Small intestine (tissue), 7 donors: Measurements from ENCODE around the gene OR5AN1. TPM values are rescaled to one million over a fixed set of nuclear protein-coding genes. Genes with fewer than 3 reads are reported as not detected.

Experiments
- DNase-seq, 2 donors: peaks; one replicate each; pipeline versions ENCODE4 v3.0.0 to v3.0.0-alpha.2; 2013
- FAIRE-seq: peaks from 2 replicates; lab custom pipeline; 2012; peaks lifted over from hg19 to GRCh38; lab: Jason Lieb, UNC
- H3K27ac ChIP-seq, 3 donors: one replicate each; pipeline ENCODE4 v1.5.1; 2013; ENCODE audit warnings: low read length in 2 of 3, mild to moderate bottlenecking in 2 of 3, control low read depth in 1 of 3, inconsistent platforms in 1 of 3, low read depth in 1 of 3, moderate library complexity in 1 of 3
- H3K27me3 ChIP-seq, 3 donors: one replicate each; pipeline ENCODE4 v1.6.1; 2013; ENCODE audit warnings: low read length in 3 of 3, inconsistent platforms in 1 of 3; ENCODE audit not compliant: control insufficient read depth in 3 of 3, insufficient read depth in 3 of 3
- H3K36me3 ChIP-seq, 3 donors: one replicate each; pipeline ENCODE4 v1.6.1; 2013; ENCODE audit warnings: low read length in 3 of 3, inconsistent platforms in 1 of 3, low read depth in 1 of 3, mild to moderate bottlenecking in 1 of 3, moderate library complexity in 1 of 3; ENCODE audit not compliant: control insufficient read depth in 3 of 3, insufficient read depth in 2 of 3
- H3K4me1 ChIP-seq, 3 donors: one replicate each; pipeline ENCODE4 v1.6.1; 2013; ENCODE audit warnings: low read length in 2 of 3, inconsistent platforms in 1 of 3, low read depth in 1 of 3, mild to moderate bottlenecking in 1 of 3, moderate library complexity in 1 of 3; ENCODE audit not compliant: control insufficient read depth in 3 of 3, insufficient read depth in 2 of 3
- H3K4me3 ChIP-seq, 3 donors: one replicate each; pipeline ENCODE4 v1.5.1; 2013; ENCODE audit warnings: low read length in 3 of 3, control low read depth in 1 of 3, inconsistent platforms in 1 of 3, low read depth in 1 of 3, mild to moderate bottlenecking in 1 of 3, moderate library complexity in 1 of 3
- H3K9me3 ChIP-seq, 2 donors: one replicate each; pipeline ENCODE4 v1.6.1; 2013; ENCODE audit warnings: low read depth in 1 of 2, low read length in 1 of 2; ENCODE audit not compliant: control insufficient read depth in 2 of 2, insufficient read depth in 1 of 2
- WGBS, 3 donors: extraction: QIAGEN DNeasy Blood & Tissue Kit; methylation state at CpG; one replicate each; pipeline ENCODE4 v1.1.7; 2013; 5-methylcytosine and 5-hydroxymethylcytosine counted together
- polyA plus RNA-seq, 4 donors: library from polyadenylated mRNA; stranded (reverse) in 3 of 4; unstranded in 1 of 4; fragments of 200-250 nt in 3 of 4; fragments of 120-200 nt in 1 of 4; gene quantifications; one replicate each; pipeline versions ENCODE4 v1.2.1 to v1.2.3, GENCODE V29; 2013
- donor health status: healthy with polysubstance abuse.
- donor health status: control.
- donor health status: control.
- donor health status: Bipolar disorder and iron deficiency.
- donor health status: healthy.

OR5AN1 gene
- polyA plus RNA-seq, 4 donors: not detected

DNA sequence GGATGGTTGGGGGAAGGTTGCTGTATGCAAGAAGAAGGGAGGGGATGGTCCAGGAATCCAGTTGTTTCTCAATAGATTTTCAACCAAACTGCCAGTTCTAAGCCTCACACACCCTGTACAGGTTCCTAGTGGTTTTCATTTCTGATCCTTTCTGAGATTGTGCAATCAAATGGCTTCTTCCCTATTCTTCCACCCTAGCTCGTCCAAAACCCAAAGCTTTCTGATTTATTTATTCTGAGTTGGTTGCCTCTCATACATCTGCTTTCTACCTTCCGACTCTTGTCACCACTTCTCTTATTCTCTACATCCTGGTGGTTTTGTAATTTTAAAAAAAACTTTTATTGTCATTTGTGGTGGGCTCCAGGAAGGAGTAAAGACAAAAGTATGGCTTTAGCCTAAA is 55.0 kb downstream of the OR5AN1 start:
- Histone ChIP-seq H3K4me3 (no peak overlapping the region), H3K36me3 (no peaks in the 10 kb centered on the region), H3K27me3 (no peaks in the 10 kb centered on the region), H3K4me1 (no peaks in the 10 kb centered on the region), H3K27ac (no peak overlapping the region), H3K9me3 (no peaks in the 10 kb centered on the region)
- WGBS, 3 donors: 55 to 69% (median 64%) methylated on average over 2 of the region's 2 CpGs
- FAIRE-seq: no peak
- DNase-seq: no peak

DNA sequence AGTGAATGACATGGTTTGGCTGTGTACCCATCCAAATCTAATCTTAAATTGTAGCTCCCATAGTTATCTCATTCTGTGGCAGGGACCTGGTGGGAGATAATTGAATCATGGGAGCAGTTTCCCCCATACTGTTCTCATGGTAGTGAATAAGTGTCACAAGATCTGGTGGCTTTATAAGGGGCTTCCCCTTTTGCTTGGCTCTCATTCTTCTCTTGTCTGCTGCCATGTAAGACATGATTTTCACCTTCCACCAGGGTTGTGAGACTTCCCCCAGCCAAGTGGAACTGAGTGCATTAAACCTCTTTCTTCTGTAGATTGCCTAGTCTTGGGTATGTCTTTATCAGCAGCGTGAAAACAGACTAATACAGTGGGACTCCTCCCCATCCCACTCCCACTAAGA is 56.4 kb downstream of the OR5AN1 start:
- 60 to 75% (median 70%) methylated on average over 1 of the region's 1 CpG for WGBS, 3 donors
- DNase-seq (no peak), FAIRE-seq (no peak)
- Histone ChIP-seq H3K27ac (no peak overlapping the region), H3K36me3 (no peaks in the 10 kb centered on the region), H3K4me3 (no peak overlapping the region), H3K4me1 (no peaks in the 10 kb centered on the region), H3K27me3 (no peaks in the 10 kb centered on the region), H3K9me3 (no peaks in the 10 kb centered on the region)

DNA sequence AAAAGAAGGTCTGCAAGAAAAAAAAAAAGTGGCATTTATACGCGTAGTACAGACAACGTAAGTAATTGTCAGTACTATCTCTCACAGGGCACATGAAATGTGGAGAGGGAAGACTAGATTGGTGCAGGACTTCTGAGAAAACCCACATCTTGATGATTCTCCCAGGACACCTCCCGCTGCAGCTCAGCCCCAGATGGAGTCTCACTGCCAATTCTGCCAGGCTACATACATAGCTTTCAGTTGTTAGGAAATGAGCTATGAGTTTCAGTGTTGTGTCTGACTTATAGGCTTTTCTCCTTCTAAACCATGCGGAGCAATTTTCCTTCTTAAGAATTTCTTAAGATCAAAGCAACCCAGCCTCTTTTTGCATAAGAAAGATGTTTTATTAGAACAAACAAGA is 57.9 kb downstream of the OR5AN1 start:
- Histone ChIP-seq H3K4me3 (no peak overlapping the region), H3K27me3 (no peaks in the 10 kb centered on the region), H3K9me3 (no peaks in the 10 kb centered on the region), H3K4me1 (no peaks in the 10 kb centered on the region), H3K27ac (no peak overlapping the region), H3K36me3 (no peaks in the 10 kb centered on the region)
- DNase-seq (no peak), FAIRE-seq (no peak)
- WGBS, 3 donors: 82 to 93% (median 84%) methylated on average over 5 of the region's 5 CpGs

DNA sequence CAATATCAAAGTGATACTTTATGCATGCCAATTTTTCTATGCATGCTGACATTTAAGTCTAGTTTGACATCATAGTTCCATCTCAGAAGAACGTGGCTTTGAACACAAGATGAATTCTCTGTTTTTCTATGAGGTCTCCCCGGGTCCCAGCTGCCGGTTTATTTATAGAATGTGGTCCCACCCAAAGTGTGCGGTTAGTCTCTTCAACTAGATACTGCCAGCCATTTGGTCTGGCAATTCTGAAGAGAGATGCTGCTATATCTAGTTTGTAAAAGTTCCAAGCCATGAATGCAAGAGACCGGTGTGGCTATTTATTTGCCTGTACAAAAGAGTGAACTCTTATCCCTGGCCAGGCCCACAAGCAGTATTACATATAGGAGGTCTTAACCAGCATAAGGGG is 58.3 kb downstream of the OR5AN1 start:
- Histone ChIP-seq H3K4me3 (no peak overlapping the region), H3K27me3 (no peaks in the 10 kb centered on the region), H3K9me3 (no peaks in the 10 kb centered on the region), H3K4me1 (no peaks in the 10 kb centered on the region), H3K27ac (no peak overlapping the region), H3K36me3 (no peaks in the 10 kb centered on the region)
- FAIRE-seq (no peak), DNase-seq (no peak)
- WGBS, 3 donors: 56 to 75% (median 63%) methylated on average over 5 of the region's 5 CpGs

DNA sequence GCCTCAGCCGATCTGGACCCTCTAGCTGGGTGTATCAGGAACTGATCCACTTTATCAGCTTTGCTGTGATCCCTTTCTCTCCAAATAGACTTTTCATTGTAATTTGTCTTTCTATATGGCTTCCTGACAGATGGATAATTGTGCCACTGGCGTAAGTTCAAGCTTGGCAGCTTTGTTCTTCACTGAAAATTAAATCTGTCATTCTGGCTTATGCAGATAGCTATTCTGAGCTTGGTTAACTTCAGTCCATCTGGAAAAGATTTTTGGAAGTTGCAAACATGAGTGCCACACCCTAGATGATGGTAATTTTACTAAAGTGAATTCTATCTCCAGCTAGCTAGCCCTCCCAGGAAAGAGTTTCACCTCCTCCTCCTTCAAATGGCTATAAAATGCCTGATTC is 59.5 kb downstream of the OR5AN1 start:
- 72 to 77% (median 75%) methylated on average over 2 of the region's 2 CpGs for WGBS, 3 donors
- H3K4me3 ChIP-seq: no peak overlapping the region
- no peaks in the 10 kb centered on the region for H3K36me3 ChIP-seq
- H3K27me3 ChIP-seq: no peaks in the 10 kb centered on the region
- FAIRE-seq (no peak), DNase-seq (no peak)
- no peak overlapping the region for H3K27ac ChIP-seq
- no peaks in the 10 kb centered on the region for H3K9me3 ChIP-seq
- H3K4me1 ChIP-seq: no peaks in the 10 kb centered on the region

Other genes with a start within 250 kb of the OR5AN1 start
- gene FAM111A, start 216.0 kb upstream of the OR5AN1 start, polyA plus RNA-seq: 10 to 100 TPM; 16.2 to 77.1 (median 18.7) TPM
- 10 to 100 TPM; 12.2 to 50.3 (median 22.4) TPM for gene DTX4, start 186.8 kb upstream of the OR5AN1 start, polyA plus RNA-seq
- 10 to 100 TPM in 1 of 4 donors, 1 to 10 TPM in 3; 1.8 to 40.1 (median 7.6) TPM for gene MPEG1, start 146.0 kb upstream of the OR5AN1 start, polyA plus RNA-seq
- not detected for gene OR5A2, start 67.5 kb downstream of the OR5AN1 start, polyA plus RNA-seq
- not detected for gene OR5A1, start 77.6 kb downstream of the OR5AN1 start, polyA plus RNA-seq
- gene OR4D6, start 98.1 kb downstream of the OR5AN1 start, polyA plus RNA-seq: not detected
- gene OR4D10, start 114.4 kb downstream of the OR5AN1 start, polyA plus RNA-seq: not detected
- gene OR4D11, start 144.7 kb downstream of the OR5AN1 start, polyA plus RNA-seq: not detected
- gene OR4D9, start 152.6 kb downstream of the OR5AN1 start, polyA plus RNA-seq: not detected